Fibroblast of pulmonary artery (primary cell): ENCODE results near the gene RAB6A.

Experiments
- DNase-seq: peaks from one replicate; pipeline ENCODE4 v3.0.0-alpha.2; 2010; ENCODE audit warnings: low read depth
- H3K4me3 ChIP-seq: replicated peaks from 2 replicates; pipeline ENCODE4 v1.5.1; 2011; ENCODE audit warnings: low read depth, mild to moderate bottlenecking, control low read depth, low read length, moderate library complexity
- CTCF ChIP-seq: IDR thresholded peaks from 2 replicates; pipeline ENCODE4 v1.5.1; 2011; ENCODE audit warnings: mild to moderate bottlenecking, control low read depth, low read length, inconsistent platforms; ENCODE audit errors: missing control alignments

The RAB6A gene

GRCh38 chr11:73661035-73661628, 99.7 kb downstream of the RAB6A start:
- peak overlapping the region; percentile 49 for H3K4me3 ChIP-seq
- peak; percentile 87 for DNase-seq
- peak; percentile 93 for TF ChIP-seq CTCF

GRCh38 chr11:73660497-73661034, 100.3 kb downstream of the RAB6A start:
- peak overlapping the region; percentile 37 for H3K4me3 ChIP-seq
- TF ChIP-seq CTCF: no peak
- no peak for DNase-seq

- TF ChIP-seq CTCF: no peak
These were observed 100.9 kb downstream of the RAB6A start for GRCh38 chr11:73659961-73660360.

GRCh38 chr11:73656985-73657384, 103.9 kb downstream of the RAB6A start:
- DNase-seq: no peak
- no peak for TF ChIP-seq CTCF

More at GRCh38 chr11:73659961-73660360, 100.9 kb downstream of the RAB6A start:
- no peak for DNase-seq
- H3K4me3 ChIP-seq: no peak overlapping the region

GRCh38 chr11:73655686-73656085, 105.2 kb downstream of the RAB6A start:
- TF ChIP-seq CTCF: no peak
- H3K4me3 ChIP-seq: no peak overlapping the region
- no peak for DNase-seq

More at GRCh38 chr11:73656985-73657384, 103.9 kb downstream of the RAB6A start:
- H3K4me3 ChIP-seq: no peak overlapping the region

GRCh38 chr11:73654482-73655021, 106.3 kb downstream of the RAB6A start:
- TF ChIP-seq CTCF: no peak
- no peak overlapping the region for H3K4me3 ChIP-seq
- no peak for DNase-seq

GRCh38 chr11:73653996-73654395, 106.9 kb downstream of the RAB6A start:
- no peak overlapping the region for H3K4me3 ChIP-seq
- TF ChIP-seq CTCF: no peak
- no peak for DNase-seq
